GM23338 (cell line): ENCODE measurements around the gene FAM153A.
"Not testable (repeated sequence)": the region's sequence is repeated elsewhere in the genome, so short reads cannot be mapped to it uniquely, and the experiment has no call there.

Experiments
- CTCF ChIP-seq, 2 experiments: fragments of 200-600 bp in 1 of 2; sonication (generic) in 1 of 2; conservative IDR thresholded peaks; 2 replicates each; pipeline versions ENCODE4 v1.5.1 to v1.6.1; 2016 to 2017; ENCODE audit warnings: antibody characterized with exemption in 2 of 2, low read depth in 2 of 2, mild to moderate bottlenecking in 2 of 2, moderate library complexity in 1 of 2
- EZH2 ChIP-seq: fragments of 200-600 bp; sonication (generic); IDR thresholded peaks from one replicate; pipeline ENCODE4 v1.8.0; 2017; ENCODE audit warnings: antibody characterized with exemption, mild to moderate bottlenecking, low read depth; ENCODE audit not compliant: unreplicated experiment
- TF ChIP-seq, protein P1 (sequence below): IDR thresholded peaks from 2 replicates; pipeline ENCODE4 v1.6.1; 2016; ENCODE audit warnings: antibody characterized with exemption

DNA sequence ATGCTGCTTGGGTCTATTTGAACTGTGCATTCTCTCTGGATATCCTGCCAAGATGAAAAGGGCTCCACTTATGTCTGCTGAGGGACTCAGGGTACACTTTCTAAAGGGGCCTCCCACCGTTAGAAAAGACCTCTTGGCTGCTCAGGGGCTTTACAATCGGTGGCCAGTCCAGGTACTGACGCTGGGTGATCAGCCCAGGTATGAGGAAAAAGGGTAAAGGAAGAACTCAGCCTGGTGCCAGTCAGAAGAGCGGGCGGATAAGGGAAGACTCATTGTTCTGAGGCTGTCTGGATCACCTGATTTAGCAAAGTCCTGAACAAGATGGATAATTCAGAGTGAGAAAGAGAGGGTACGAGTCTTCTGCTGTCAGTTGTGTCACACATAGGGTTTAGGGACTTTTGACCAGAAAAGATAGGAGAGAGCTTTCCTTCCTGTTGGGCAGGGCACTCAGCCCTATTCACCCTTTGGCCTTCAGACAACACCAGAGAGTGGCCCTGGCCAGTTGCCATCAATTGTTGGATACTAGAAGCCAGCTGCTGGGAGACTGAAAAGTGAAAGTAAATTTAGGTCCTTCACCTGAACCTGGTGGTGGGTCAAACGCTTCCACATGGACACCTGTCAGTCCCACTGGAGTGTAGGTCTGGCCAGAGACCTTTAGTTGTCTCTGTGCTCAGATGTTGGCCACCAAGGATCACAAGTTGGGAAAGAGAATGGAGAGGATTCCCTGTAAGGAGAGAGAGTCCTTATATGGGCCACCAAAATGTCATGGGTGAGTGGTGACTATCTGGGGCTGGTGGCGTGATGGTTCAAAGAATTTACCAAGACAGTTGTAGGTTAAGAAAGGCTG, 88.8 kb downstream of the FAM153A start:
- TF ChIP-seq CTCF (conservative IDR thresholded peaks at IDR 0.05; ENCODE audit: low read depth in 2 of 2); EZH2: not testable (repeated sequence)
- TF ChIP-seq, protein P1, sequence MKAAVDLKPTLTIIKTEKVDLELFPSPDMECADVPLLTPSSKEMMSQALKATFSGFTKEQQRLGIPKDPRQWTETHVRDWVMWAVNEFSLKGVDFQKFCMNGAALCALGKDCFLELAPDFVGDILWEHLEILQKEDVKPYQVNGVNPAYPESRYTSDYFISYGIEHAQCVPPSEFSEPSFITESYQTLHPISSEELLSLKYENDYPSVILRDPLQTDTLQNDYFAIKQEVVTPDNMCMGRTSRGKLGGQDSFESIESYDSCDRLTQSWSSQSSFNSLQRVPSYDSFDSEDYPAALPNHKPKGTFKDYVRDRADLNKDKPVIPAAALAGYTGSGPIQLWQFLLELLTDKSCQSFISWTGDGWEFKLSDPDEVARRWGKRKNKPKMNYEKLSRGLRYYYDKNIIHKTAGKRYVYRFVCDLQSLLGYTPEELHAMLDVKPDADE = not testable (repeated sequence)
